ENCODE data around the gene CAMK1D. TPM values are rescaled to one million over a fixed set of nuclear protein-coding genes. Genes with fewer than 3 reads are reported as not detected.

The CAMK1D gene
- total RNA-seq, 1 experiment from 2014 or later, result 6.3 TPM

GRCh38 chr10:12499076-12499986 is 150.0 kb downstream of the CAMK1D start:
- Histone ChIP-seq H3K9ac (ENCODE audit: extremely low read depth, insufficient read length, low read length) (no peak overlapping the region), H4K20me1 (ENCODE audit: control insufficient read depth, insufficient read depth, insufficient read length) (no peaks in the 10 kb centered on the region), H3K4me1 (ENCODE audit: insufficient read depth, low read length) (no peaks in the 10 kb centered on the region; the same call in 1 of the 2 replicates), H2BK5ac (ENCODE audit: insufficient read length, low read length) (no peak overlapping the region), H3K56ac (ENCODE audit: insufficient read length, low read depth, low read length) (no peak overlapping the region), H2BK15ac (ENCODE audit: low read depth, low read length) (no peak overlapping the region), H2BK12ac (ENCODE audit: insufficient read length, low read depth, low read length) (no peak overlapping the region), H3K27ac (ENCODE audit: insufficient read length, low read depth, low read length) (no peak overlapping the region), H3K79me1 (ENCODE audit: insufficient read depth, low read depth, low read length, poor library complexity, severe bottlenecking) (no peaks in the 10 kb centered on the region), H3K79me2 (ENCODE audit: insufficient read depth, low read length) (no peaks in the 10 kb centered on the region), H3K9me3 (ENCODE audit: control insufficient read depth, low read depth, low read length) (no peaks in the 10 kb centered on the region), H4K8ac (replicated peaks; ENCODE audit: insufficient read length, low read depth, low read length) (no peak overlapping the region), H3K18ac (ENCODE audit: insufficient read length, low read depth, low read length) (no peak overlapping the region), H4K5ac (ENCODE audit: insufficient read length, low read depth, low read length) (no peak overlapping the region), H2AK5ac (ENCODE audit: insufficient read length, low read length) (no peak overlapping the region), H3K4ac (ENCODE audit: low read depth, low read length) (no peak overlapping the region), H2BK120ac (ENCODE audit: low read depth, low read length, poor library complexity, severe bottlenecking) (no peak overlapping the region), H4K91ac (ENCODE audit: insufficient read length, low read depth, low read length) (no peak overlapping the region), H3K4me2 (ENCODE audit: insufficient read depth, insufficient read length, low read length) (no peak overlapping the region), H3K23me2 (ENCODE audit: insufficient read length, low read depth, low read length, poor library complexity, severe bottlenecking) (no peaks in the 10 kb centered on the region), H2AFZ (ENCODE audit: low read length) (no peak overlapping the region), H3K27me3 (ENCODE audit: insufficient read depth, low read length) (no peaks in the 10 kb centered on the region), H3K23ac (ENCODE audit: insufficient read length, low read depth, low read length) (no peak overlapping the region), H2BK20ac (ENCODE audit: low read depth, low read length, poor library complexity, severe bottlenecking) (no peak overlapping the region), H3T11ph (ENCODE audit: low read length) (no peak overlapping the region), H3K14ac (ENCODE audit: insufficient read depth, low read length) (no peak overlapping the region)
- H3K9me3 Mint-ChIP-seq, result no peaks in the 10 kb centered on the region; a peak in 1 of 5 replicates
- TF ChIP-seq CTCF (conservative IDR thresholded peaks at IDR 0.05), result no peak
- no peaks in the 10 kb centered on the region for H3K27me3 Mint-ChIP-seq (ENCODE audit: low read depth)
- H3K4me3 Mint-ChIP-seq, result no peak overlapping the region
- no peak overlapping the region; a peak in 1 of 7 replicates for H3K27ac Mint-ChIP-seq
- H3K36me3 Mint-ChIP-seq (ENCODE audit: insufficient read depth in 1 of 3, low read depth in 3 of 3), result no peaks in the 10 kb centered on the region
- H3K4me1 Mint-ChIP-seq, result peaks cover 25 to 29% of the 10 kb centered on the region in 2 experiments
- no peak for DNase-seq
- WGBS (ENCODE audit: extremely low coverage, insufficient read length, low lambda C conversion rate), result no CpG with 5 or more reads among the region's 7 CpGs

Data from H9 (cell line).